ENCODE results near the gene ZNF853. TPM values are rescaled to one million over a fixed set of nuclear protein-coding genes. Genes with fewer than 3 reads are reported as not detected.
"Not testable (repeated sequence)": the region's sequence is repeated elsewhere in the genome, so short reads cannot be mapped to it uniquely, and the experiment has no call there.

The ZNF853 gene
- total RNA-seq, 1 donor from 2014 or later = 11.2 TPM

DNA sequence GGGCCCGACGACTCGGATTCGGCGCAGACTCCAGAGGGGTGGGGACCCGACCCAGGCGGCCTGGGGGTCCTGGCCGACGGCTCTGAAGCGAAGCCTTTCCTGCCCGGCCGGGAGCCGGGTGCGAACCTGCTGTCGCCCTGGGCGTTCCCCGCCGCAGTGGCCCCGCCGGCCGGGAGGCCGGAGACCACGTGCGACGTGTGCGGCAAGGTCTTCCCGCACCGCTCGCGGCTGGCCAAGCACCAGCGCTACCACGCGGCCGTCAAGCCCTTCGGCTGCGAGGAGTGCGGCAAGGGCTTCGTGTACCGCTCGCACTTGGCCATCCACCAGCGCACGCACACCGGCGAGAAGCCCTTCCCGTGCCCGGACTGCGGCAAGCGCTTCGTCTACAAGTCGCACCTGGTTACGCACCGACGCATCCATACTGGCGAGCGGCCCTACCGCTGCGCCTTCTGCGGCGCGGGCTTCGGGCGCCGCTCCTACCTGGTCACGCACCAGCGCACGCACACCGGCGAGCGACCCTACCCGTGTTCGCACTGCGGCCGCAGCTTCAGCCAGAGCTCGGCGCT is 37.1 kb downstream of the ZNF853 start:
- no peak for DNase-seq (ENCODE audit: low spot score)

DNA sequence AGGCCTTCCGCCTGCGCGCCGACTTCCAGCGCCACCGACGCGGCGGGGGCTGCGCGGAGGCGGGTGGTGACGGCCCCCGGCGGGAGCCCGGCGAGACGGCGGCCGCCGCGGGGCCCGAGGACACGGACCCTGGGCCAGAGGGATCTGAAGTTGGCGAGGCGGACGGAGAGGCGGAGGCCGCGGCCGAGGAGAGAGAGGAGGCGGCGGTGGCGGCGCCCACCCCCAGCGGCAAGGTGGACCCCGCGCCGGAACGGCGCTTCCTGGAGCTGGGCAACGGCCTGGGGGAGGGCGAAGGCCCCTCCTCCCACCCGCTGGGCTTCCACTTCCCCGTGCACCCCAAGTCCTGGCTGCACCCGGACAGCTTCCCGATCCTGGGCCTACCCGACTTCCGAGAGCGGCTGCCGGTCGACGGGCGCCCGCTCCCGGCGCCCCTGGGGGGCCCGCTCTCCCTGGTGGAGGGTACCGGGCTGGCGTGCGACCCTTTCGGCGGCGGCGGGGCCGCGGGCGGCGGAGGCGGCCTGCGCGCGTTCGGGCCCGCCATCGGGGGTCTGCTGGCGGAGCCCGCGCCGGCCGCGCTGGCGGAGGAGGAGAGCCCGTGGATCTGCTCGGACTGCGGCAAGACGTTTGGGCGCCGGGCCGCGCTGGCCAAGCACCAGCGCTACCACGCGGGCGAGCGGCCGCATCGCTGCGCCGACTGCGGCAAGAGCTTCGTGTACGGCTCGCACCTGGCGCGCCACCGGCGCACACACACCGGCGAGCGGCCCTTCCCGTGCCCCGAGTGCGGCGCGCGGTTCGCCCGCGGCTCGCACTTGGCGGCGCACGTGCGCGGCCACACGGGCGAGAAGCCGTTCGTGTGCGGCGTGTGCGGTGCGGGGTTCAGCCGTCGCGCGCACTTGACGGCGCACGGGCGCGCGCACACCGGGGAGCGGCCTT is 37.9 kb downstream of the ZNF853 start:
- no peak for DNase-seq (ENCODE audit: low spot score)

DNA sequence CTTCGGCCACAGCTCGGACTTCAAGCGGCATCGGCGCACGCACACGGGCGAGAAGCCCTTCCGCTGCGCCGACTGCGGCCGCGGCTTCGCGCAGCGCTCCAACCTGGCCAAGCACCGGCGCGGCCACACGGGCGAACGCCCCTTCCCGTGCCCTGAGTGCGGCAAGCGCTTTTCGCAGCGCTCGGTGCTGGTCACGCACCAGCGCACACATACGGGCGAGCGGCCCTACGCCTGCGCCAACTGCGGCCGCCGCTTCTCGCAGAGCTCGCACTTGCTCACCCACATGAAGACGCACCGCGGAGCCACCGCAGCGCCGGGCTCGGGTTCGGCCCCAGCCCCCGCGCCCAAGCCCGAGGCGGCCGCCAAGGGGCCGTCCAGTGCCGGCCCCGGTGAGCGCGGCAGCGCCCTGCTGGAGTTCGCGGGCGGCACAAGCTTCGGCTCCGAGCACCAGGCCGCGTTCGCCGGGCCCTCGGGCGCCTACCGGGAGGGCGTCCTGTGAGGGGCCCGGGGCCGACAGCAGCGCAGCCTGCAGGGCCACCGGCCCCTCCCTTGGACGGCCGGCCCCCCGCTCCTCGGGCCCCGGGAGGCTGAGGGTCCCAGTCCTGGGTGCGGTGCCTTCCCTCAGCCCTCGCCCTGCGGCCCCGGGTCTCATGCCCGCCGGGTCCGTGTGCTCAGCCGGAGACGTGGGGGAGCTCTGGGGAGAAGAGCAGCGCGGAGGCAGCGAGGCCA is 38.9 kb downstream of the ZNF853 start:
- DNase-seq (ENCODE audit: low spot score) = no peak

DNA sequence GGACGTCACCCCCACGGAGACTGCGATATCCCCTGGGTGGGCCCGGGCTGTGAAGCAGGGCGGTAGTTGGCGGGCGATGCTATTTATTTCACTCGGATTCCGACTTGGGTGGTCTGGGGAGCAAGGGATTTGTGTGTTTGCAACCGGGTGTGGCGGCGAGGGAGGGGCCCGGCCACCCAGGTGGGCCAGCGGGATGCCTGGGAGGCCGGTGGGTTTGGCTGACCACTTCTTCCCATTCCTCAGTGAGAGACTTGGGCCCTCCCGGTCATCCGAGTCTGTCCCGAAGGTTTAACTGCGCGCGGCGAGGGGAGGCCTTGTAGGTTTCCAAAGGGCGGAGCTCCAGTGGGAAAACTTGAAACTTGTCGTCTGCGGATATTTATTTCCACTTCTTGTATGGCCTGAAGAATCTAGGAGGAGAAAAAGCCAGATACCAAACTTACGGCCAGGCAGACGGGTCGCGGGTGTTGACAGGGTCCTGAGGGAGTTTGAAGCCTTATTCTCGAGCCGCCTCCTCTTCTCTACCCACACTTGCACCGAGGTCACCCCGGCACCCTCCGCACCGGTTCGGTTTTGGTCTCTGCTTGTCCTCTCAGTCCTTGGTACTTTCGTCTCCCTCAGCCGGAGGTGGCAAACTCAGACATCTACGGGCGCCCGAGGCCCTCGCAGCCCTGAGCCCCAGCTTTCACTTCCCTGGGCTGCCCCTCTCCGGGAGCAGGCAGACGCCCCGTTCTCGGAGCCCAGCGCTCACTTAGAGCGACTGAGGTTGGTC is 39.6 kb downstream of the ZNF853 start:
- DNase-seq (ENCODE audit: low spot score) = no peak

DNA sequence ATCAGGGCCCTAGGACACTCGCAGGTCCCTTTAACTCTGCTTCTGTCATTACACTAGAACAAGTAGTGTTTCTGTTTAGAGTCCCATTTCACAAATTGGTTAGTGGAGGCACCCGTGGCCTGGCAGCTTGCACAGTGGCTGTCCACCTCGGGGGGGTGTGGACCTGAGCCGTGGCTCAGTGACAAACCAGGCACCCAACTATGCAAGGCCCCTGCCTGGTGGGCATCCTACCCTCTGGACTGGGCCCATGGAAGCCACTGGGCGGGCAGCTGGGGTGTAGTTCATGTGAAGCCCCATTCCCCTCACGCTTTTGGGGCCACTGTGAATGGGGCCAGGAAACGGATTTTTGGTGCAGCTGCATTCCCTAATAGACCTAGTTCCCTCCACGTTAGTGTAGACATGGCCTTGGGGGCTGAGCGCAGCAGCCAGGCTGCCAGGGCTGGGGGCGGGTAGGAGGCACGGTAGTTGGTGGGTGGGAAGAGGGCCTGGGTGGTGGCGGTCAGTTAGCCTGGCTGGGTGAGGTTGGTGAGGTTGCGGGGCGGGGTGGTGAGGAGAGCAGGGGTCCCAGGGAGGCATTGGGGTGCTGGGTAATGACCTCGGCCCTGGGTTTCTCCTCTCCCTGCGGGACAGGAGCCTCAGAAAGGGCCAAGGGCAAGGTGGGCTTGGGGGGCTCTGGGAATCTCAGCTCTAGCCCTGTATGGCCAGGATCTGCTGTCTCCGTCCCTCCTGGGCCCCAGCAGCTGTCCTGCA is 40.4 kb downstream of the ZNF853 start:
- no peak for DNase-seq (ENCODE audit: low spot score)

DNA sequence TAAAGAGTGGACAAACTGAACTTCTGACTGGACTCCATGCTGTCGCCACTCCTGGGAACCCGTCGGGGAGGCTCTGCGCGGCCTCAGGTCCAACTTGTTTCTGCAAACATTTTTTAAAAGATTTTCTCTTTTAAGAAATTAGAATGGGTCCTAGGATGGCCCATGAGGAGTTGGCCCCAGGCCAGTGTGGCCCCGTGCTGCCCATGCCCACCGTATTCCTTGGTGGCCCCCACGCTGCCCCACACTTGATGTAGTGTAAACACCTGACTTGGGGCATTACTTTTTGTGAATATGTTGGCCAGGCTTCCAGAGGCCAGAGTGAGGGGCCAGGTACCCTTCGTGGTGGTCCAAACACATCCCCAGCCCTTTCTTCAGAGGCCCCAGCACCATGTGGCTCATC is 41.0 kb downstream of the ZNF853 start:
- DNase-seq (ENCODE audit: low spot score) = no peak

DNA sequence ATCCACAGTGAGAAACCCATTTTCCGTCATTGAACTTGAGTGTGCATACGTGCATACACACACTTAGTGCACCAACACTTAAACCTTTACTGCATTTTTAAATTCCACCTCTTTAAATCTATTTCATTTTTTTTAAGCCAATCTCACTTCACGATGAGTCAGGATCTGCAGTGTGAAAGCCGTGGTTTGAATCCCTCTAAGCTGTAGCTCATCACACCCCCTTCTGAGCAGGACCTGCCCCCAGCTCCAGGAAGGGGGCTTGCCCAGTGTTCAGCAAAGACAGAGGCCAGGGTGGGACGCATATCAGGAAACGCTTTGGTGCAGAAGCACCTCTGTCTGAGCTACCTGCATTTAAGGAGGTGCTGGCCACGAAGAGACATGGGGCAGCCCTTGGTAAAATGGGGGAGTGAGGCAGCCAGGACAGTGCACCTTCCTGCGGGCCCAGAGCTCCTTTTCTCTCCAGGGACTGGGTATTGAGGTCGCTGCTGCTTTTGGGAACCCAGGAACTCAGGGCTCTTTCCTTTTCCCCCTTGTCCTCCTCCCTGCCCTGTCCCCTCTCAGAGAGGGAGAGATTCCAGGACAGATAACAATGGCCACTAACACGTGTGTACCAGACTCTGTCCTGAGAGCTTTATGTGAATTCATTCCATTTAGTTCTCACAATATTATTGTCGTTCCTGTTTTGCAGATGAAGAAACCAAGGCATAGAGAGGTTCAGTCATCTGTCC is 43.4 kb downstream of the ZNF853 start:
- DNase-seq (ENCODE audit: low spot score) = no peak

DNA sequence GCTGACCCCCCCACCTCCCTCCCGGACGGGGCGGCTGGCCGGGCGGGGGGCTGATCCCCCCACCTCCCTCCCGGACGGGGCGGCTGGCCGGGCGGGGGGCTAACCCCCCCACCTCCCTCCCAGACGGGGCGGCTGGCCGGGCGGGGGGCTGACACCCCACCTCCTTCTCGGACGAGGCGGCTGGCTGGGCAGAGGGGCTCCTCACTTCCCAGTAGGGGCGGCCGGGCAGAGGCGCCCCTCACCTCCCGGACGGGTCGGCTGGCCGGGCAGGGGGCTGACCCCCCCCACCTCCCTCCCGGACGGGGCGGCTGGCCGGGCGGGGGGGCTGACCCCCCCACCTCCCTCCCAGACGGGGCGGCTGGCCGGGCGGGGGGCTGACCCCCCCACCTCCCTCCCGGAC is 55.4 kb downstream of the ZNF853 start:
- DNase-seq (ENCODE audit: low spot score) = not testable (repeated sequence)

Other genes with a start within 250 kb of the ZNF853 start
- gene RAC1, start 241.1 kb upstream of the ZNF853 start, total RNA-seq = 276 TPM
- gene DAGLB, start 167.7 kb upstream of the ZNF853 start, total RNA-seq = 28.8 TPM
- 188 TPM for gene KDELR2, start 131.5 kb upstream of the ZNF853 start, total RNA-seq
- gene GRID2IP, start 64.1 kb upstream of the ZNF853 start, total RNA-seq = 0.86 TPM
- gene ZDHHC4, start 38.2 kb upstream of the ZNF853 start, total RNA-seq = 64.9 TPM
- 32.1 TPM for gene INTS15, start 25.6 kb upstream of the ZNF853 start, total RNA-seq
- 37.3 TPM for gene ZNF316, start 21.7 kb downstream of the ZNF853 start, total RNA-seq
- 28.3 TPM for gene ZNF12, start 91.3 kb downstream of the ZNF853 start, total RNA-seq
- 0.09 TPM for gene RSPH10B2, start 138.5 kb downstream of the ZNF853 start, total RNA-seq
- 47.2 TPM for gene CCZ1B, start 210.7 kb downstream of the ZNF853 start, total RNA-seq